Uterus (tissue), 4 donors: Measurements from ENCODE around the gene CUTA. TPM values are rescaled to one million over a fixed set of nuclear protein-coding genes. Genes with fewer than 3 reads are reported as not detected.
"Not testable (repeated sequence)": the region's sequence is repeated elsewhere in the genome, so short reads cannot be mapped to it uniquely, and the experiment has no call there.

Experiments
- DNase-seq, 2 donors: peaks; one replicate each; pipeline ENCODE4 v3.0.0-alpha.2; 2019 to 2020
- H3K27ac ChIP-seq, 2 donors: fragments of 200-600 bp; sonication (generic); 1 replicate in 1 of 2; 2 replicates in 1 of 2; pipeline ENCODE4 v1.5.1; 2016 to 2018
- H3K27me3 ChIP-seq, 2 donors: fragments of 200-600 bp; sonication (generic); one replicate each; pipeline ENCODE4 v1.5.1; 2018 to 2019; ENCODE audit warnings: control low read depth in 1 of 2
- H3K36me3 ChIP-seq, 2 donors: fragments of 200-600 bp; sonication (generic); one replicate each; pipeline ENCODE4 v1.5.1; 2019; ENCODE audit warnings: control low read depth in 1 of 2
- H3K4me1 ChIP-seq, 2 donors: fragments of 200-600 bp; sonication (generic); one replicate each; pipeline ENCODE4 v1.5.1; 2018 to 2019; ENCODE audit warnings: control low read depth in 1 of 2
- H3K4me3 ChIP-seq, 2 donors: fragments of 200-600 bp; sonication (generic); 1 replicate in 1 of 2; 2 replicates in 1 of 2; pipeline ENCODE4 v1.5.1; 2018 to 2019; ENCODE audit warnings: mild to moderate bottlenecking in 1 of 2
- H3K9me3 ChIP-seq, 2 donors: fragments of 200-600 bp; sonication (generic); one replicate each; pipeline ENCODE4 v1.5.1; 2019; ENCODE audit warnings: control low read depth in 1 of 2
- CTCF ChIP-seq, 4 experiments: fragments of 200-600 bp in 2 of 4; fragments of 450-650 bp in 2 of 4; sonication (generic) in 2 of 4; IDR thresholded peaks; one replicate each; pipeline ENCODE4 v1.5.1; 2016 to 2019; ENCODE audit warnings: antibody characterized with exemption in 4 of 4, mild to moderate bottlenecking in 2 of 4, moderate library complexity in 1 of 4
- POLR2A ChIP-seq, 2 donors: fragments of 450-650 bp; IDR thresholded peaks; one replicate each; pipeline ENCODE4 v1.6.1; 2016; ENCODE audit warnings: antibody characterized with exemption in 2 of 2, mild to moderate bottlenecking in 1 of 2, moderate library complexity in 1 of 2
- intact Hi-C: fragments of 100-400 bp; cut with DNase I; formaldehyde crosslinking; loops from one replicate; pipeline ENCODE4 v1.15.1; 2023; ENCODE audit warnings: low total_unique reads
- total RNA-seq, 4 donors: library from RNA; depleted of rRNA in 3 of 4; stranded (reverse); fragments of >200 nt in 3 of 4; gene quantifications; one replicate each; pipeline versions ENCODE4 v1.1.0 to v1.2.4, GENCODE V29; 2014 to 2023
- donor health status: DM: yes; HTN: yes; CAD: no.

The CUTA gene
- total RNA-seq, 4 donors from 2014 or later = 10.8 to 135 (median 72.7) TPM

DNA sequence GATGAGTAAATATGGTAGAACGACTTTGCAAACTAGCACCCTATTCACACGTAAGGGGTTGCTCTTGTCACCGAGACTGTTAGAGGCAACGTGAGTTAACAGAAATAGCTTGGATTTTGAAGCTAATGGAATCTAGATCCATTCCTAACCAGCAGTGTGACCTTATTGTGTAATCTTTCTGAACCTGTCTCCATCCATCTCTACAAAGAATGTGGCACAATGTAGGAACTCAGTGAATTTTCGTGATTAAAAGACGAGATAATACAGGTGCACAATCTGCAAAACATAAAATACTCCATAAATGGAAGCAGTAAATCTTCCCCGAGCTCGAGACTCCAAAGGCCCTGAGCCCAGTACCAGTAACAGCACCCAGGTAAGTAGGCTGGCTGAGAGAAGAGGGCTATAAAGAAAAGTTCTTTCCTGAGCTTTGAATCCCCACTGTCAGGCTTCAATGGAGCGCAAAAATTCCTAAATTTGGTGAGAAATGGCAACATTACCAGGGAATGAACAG is 27.1 kb downstream of the CUTA start:
- Histone ChIP-seq H3K4me3 (peak overlapping the region in 1 of 2 donors; percentile 21), H3K27me3 (no peaks in the 10 kb centered on the region), H3K27ac (peak overlapping the region; percentile 93 to 98), H3K9me3 (no peaks in the 10 kb centered on the region), H3K4me1 (peaks cover 0 to 6% of the 10 kb centered on the region in 2 donors), H3K36me3 (no peaks in the 10 kb centered on the region)
- TF ChIP-seq CTCF (IDR thresholded peaks at IDR 0.05) = no peak
- no peak for TF ChIP-seq POLR2A (IDR thresholded peaks at IDR 0.05)
- no peak for DNase-seq
- intact Hi-C loops = no loop called here

GRCh38 chr6:33390173-33390572 is 27.7 kb downstream of the CUTA start:
- Histone ChIP-seq H3K27me3 (no peaks in the 10 kb centered on the region), H3K27ac (peak overlapping the region; percentile 93 to 98)
- intact Hi-C loops = no loop called here

DNA sequence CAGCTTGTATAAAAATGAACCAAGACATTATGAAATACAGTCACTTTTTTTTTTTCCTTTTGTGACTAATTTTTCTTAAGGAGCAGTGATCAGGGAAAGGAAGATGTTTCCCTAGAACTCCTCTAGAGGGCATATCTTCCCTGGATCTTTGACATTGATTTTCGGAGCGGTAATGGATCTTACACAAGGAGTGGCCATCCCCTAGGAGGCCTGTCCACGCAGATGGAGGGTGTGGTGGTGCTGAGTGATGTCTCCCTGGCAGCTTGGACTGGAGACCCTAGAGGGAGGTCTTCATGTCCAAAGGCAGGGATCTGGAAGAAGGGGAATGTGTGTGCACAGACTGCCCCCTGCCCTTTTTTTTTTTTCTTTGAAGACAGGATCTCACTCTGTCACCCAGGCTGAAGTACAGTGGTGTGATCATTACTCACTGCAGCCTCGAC is 33.3 kb downstream of the CUTA start:
- DNase-seq = no peak
- Histone ChIP-seq H3K27me3 (no peaks in the 10 kb centered on the region), H3K36me3 (no peaks in the 10 kb centered on the region), H3K4me3 (no peak overlapping the region), H3K4me1 (no peaks in the 10 kb centered on the region), H3K9me3 (no peaks in the 10 kb centered on the region), H3K27ac (no peak overlapping the region)
- intact Hi-C loops = no loop called here
- peak; percentile 13 to 34 (median 24) for TF ChIP-seq CTCF (IDR thresholded peaks at IDR 0.05)
- TF ChIP-seq POLR2A (IDR thresholded peaks at IDR 0.05) = no peak

More at GRCh38 chr6:33390173-33390572, 27.7 kb downstream of the CUTA start:
- no peaks in the 10 kb centered on the region for H3K36me3 ChIP-seq
- DNase-seq = no peak
- TF ChIP-seq POLR2A (IDR thresholded peaks at IDR 0.05) (no peak), CTCF (IDR thresholded peaks at IDR 0.05) (no peak)
- no peak overlapping the region for H3K4me3 ChIP-seq
- H3K4me1 ChIP-seq = peaks cover 0 to 6% of the 10 kb centered on the region in 2 donors
- H3K9me3 ChIP-seq = no peaks in the 10 kb centered on the region

GRCh38 chr6:33383427-33384185 is 34.3 kb downstream of the CUTA start:
- H3K9me3 ChIP-seq = no peaks in the 10 kb centered on the region
- no peaks in the 10 kb centered on the region for H3K36me3 ChIP-seq
- H3K27me3 ChIP-seq = no peaks in the 10 kb centered on the region
- no peak overlapping the region for H3K27ac ChIP-seq
- no peak for TF ChIP-seq CTCF (IDR thresholded peaks at IDR 0.05)
- no peak for TF ChIP-seq POLR2A (IDR thresholded peaks at IDR 0.05)
- H3K4me3 ChIP-seq = no peak overlapping the region
- intact Hi-C loops = no loop called here
- no peaks in the 10 kb centered on the region for H3K4me1 ChIP-seq
- DNase-seq = no peak

GRCh38 chr6:33380272-33380981 is 37.5 kb downstream of the CUTA start:
- TF ChIP-seq POLR2A (IDR thresholded peaks at IDR 0.05) (no peak), CTCF (IDR thresholded peaks at IDR 0.05) (no peak)
- Histone ChIP-seq H3K27me3 (no peaks in the 10 kb centered on the region), H3K4me1 (peaks cover 0 to 6% of the 10 kb centered on the region in 2 donors), H3K36me3 (no peaks in the 10 kb centered on the region), H3K4me3 (no peak overlapping the region), H3K27ac (no peak overlapping the region), H3K9me3 (no peaks in the 10 kb centered on the region)
- DNase-seq = no peak
- intact Hi-C loops = no loop called here

DNA sequence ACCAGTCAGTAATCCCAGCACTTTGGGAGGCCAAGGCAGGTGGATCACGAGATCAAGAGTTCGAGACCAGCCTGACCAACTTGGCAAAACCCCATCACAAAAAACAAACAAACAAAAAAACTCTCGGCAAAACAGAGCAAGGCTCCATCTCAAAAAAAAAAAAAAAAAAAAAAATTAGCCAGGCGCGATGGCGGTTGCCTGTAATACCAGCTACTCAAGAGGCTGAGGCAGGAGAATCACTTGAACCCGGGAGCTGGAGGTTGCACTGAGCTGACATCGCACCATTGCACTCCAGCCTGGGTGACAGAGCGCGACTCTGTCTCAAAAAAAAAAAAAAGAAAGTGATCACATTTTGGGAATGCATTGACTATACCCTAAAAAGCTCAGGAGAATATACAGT is 38.7 kb downstream of the CUTA start:
- peaks cover 0 to 13% of the 10 kb centered on the region in 2 donors for H3K4me1 ChIP-seq
- H3K36me3 ChIP-seq, H3K27me3 ChIP-seq, H3K4me3 ChIP-seq, intact Hi-C loops, H3K27ac ChIP-seq, H3K9me3 ChIP-seq, DNase-seq: not testable (repeated sequence)
